ENCODE measurements around the gene PLEKHO2.

DNA sequence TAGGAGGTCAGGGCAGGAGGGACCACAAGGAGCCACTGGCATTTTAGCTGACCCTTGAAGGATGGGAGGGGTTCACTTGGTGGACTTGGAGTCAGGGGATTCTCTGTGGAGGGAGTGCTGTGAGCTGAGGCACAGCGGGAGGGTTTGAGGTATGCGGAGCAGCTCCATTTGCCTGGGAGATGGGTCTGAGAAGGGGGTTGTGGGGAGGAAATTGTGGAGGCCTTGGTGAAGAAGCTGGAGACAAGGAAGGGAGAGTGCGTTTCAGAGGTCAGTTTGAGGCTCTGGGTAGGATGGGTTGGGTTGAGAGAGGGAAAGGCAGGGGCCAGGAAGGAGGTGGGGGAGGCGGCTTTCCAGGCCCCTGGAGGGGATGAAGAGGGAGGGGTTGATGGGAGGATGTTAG is 20.2 kb downstream of the PLEKHO2 start:
- TF ChIP-seq, protein P1, sequence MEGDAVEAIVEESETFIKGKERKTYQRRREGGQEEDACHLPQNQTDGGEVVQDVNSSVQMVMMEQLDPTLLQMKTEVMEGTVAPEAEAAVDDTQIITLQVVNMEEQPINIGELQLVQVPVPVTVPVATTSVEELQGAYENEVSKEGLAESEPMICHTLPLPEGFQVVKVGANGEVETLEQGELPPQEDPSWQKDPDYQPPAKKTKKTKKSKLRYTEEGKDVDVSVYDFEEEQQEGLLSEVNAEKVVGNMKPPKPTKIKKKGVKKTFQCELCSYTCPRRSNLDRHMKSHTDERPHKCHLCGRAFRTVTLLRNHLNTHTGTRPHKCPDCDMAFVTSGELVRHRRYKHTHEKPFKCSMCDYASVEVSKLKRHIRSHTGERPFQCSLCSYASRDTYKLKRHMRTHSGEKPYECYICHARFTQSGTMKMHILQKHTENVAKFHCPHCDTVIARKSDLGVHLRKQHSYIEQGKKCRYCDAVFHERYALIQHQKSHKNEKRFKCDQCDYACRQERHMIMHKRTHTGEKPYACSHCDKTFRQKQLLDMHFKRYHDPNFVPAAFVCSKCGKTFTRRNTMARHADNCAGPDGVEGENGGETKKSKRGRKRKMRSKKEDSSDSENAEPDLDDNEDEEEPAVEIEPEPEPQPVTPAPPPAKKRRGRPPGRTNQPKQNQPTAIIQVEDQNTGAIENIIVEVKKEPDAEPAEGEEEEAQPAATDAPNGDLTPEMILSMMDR (IDR thresholded peaks at IDR 0.05): no peak
- TF ChIP-seq POLR2A (IDR thresholded peaks at IDR 0.05): no peak

Data from Peyer's patch (tissue), 4 donors.